Measurements from ENCODE around the gene DBH. TPM values are rescaled to one million over a fixed set of nuclear protein-coding genes. Genes with fewer than 3 reads are reported as not detected.

The DBH gene
- polyA plus RNA-seq, 4 donors = 0.51 to 1.6 (median 1.1) TPM

Other genes with a start within 250 kb of the DBH start
- 10 to 100 TPM; 27.7 to 33.4 (median 32.5) TPM for gene REXO4, start 218.4 kb upstream of the DBH start, polyA plus RNA-seq (ENCODE audit: insufficient read length in 4 of 4)
- gene ADAMTS13, start 214.0 kb upstream of the DBH start, polyA plus RNA-seq (ENCODE audit: insufficient read length in 4 of 4) = 10 to 100 TPM in 2 of 4 donors, 1 to 10 TPM in 2; 6.1 to 14.4 (median 11.7) TPM
- 10 to 100 TPM; 24.9 to 40.7 (median 33.4) TPM for gene CACFD1, start 176.4 kb upstream of the DBH start, polyA plus RNA-seq (ENCODE audit: insufficient read length in 4 of 4)
- gene SLC2A6, start 157.3 kb upstream of the DBH start, polyA plus RNA-seq (ENCODE audit: insufficient read length in 4 of 4) = 1 to 10 TPM in 3 of 4 donors, under 1 TPM in 1; 0.93 to 1.7 (median 1.7) TPM
- gene MYMK, start 111.4 kb upstream of the DBH start, polyA plus RNA-seq (ENCODE audit: insufficient read length in 4 of 4) = not detected
- gene ADAMTSL2, start 101.7 kb upstream of the DBH start, polyA plus RNA-seq (ENCODE audit: insufficient read length in 4 of 4) = 1 to 10 TPM; 1.5 to 2.8 (median 2.2) TPM
- under 1 TPM in 2 of 4 donors, not detected in 2; 0.31 to 0.51 TPM for gene FAM163B, start 27.0 kb upstream of the DBH start, polyA plus RNA-seq (ENCODE audit: insufficient read length in 4 of 4)
- 10 to 100 TPM; 10.4 to 15.3 (median 10.9) TPM for gene SARDH, start 102.0 kb downstream of the DBH start, polyA plus RNA-seq (ENCODE audit: insufficient read length in 4 of 4)

Data from left renal cortex interstitium (tissue), 4 donors.